Bronchial epithelial cell (primary cell): ENCODE measurements around the gene TAS1R2. TPM values are rescaled to one million over a fixed set of nuclear protein-coding genes. Genes with fewer than 3 reads are reported as not detected.
"Not testable (repeated sequence)": the region's sequence is repeated elsewhere in the genome, so short reads cannot be mapped to it uniquely, and the experiment has no call there.

Source experiments
- DNase-seq: peaks from one replicate; pipeline ENCODE4 v3.0.0-alpha.2; 2010; ENCODE audit warnings: low read depth
- FAIRE-seq: peaks from 2 replicates; lab custom pipeline; 2011; peaks lifted over from hg19 to GRCh38; lab: Jason Lieb, UNC
- H3K27me3 ChIP-seq: 2 replicates; pipeline ENCODE4 v1.5.1; 2011; ENCODE audit warnings: low read length; ENCODE audit not compliant: control insufficient read depth, insufficient read depth
- H3K36me3 ChIP-seq: 2 replicates; pipeline ENCODE4 v1.5.1; 2011; ENCODE audit warnings: low read length; ENCODE audit not compliant: control insufficient read depth, insufficient read depth
- H3K4me3 ChIP-seq: 2 replicates; pipeline ENCODE4 v1.5.1; 2011; ENCODE audit warnings: mild to moderate bottlenecking, low read depth, low read length, control low read depth
- CTCF ChIP-seq: IDR thresholded peaks from 2 replicates; pipeline ENCODE4 v1.5.1; 2011; ENCODE audit warnings: mild to moderate bottlenecking, moderate library complexity, low read length, control low read depth, inconsistent platforms; ENCODE audit not compliant: insufficient read depth, severe bottlenecking
- total RNA-seq: library from RNA; depleted of rRNA; stranded (reverse); fragments of >200 nt; gene quantifications from 2 replicates; pipeline ENCODE4 v1.2.1, GENCODE V29; 2014

Gene TAS1R2
- total RNA-seq, 1 donor from 2014 or later: not detected

- no peak for DNase-seq
- Histone ChIP-seq H3K4me3 (no peak overlapping the region), H3K27me3 (no peaks in the 10 kb centered on the region), H3K36me3 (no peaks in the 10 kb centered on the region)
- FAIRE-seq: no peak
- no peak for TF ChIP-seq CTCF
Measured at GRCh38 chr1:18840145-18840544, 19.3 kb downstream of the TAS1R2 start.

- no peak for DNase-seq
- no peak for TF ChIP-seq CTCF
- H3K27me3 ChIP-seq: peaks cover 2% of the 10 kb centered on the region
- no peak overlapping the region for H3K4me3 ChIP-seq
- no peak for FAIRE-seq
- no peaks in the 10 kb centered on the region for H3K36me3 ChIP-seq
Measured at GRCh38 chr1:18836654-18837053, 22.8 kb downstream of the TAS1R2 start.

- not testable (repeated sequence) for FAIRE-seq
Measured at GRCh38 chr1:18832319-18832718, 27.1 kb downstream of the TAS1R2 start.

GRCh38 chr1:18831656-18832055 lies 27.8 kb downstream of the TAS1R2 start:
- DNase-seq (no peak), FAIRE-seq (no peak)
- H3K36me3 ChIP-seq: no peaks in the 10 kb centered on the region
- no peak for TF ChIP-seq CTCF
- no peak overlapping the region for H3K4me3 ChIP-seq
- H3K27me3 ChIP-seq: peaks cover 2% of the 10 kb centered on the region

More at GRCh38 chr1:18832319-18832718, 27.1 kb downstream of the TAS1R2 start:
- H3K27me3 ChIP-seq, H3K4me3 ChIP-seq, DNase-seq, H3K36me3 ChIP-seq: not testable (repeated sequence)

GRCh38 chr1:18830596-18830995 lies 28.9 kb downstream of the TAS1R2 start:
- Histone ChIP-seq H3K4me3 (no peak overlapping the region), H3K27me3 (peaks cover 2% of the 10 kb centered on the region), H3K36me3 (no peaks in the 10 kb centered on the region)
- no peak for TF ChIP-seq CTCF
- FAIRE-seq (no peak), DNase-seq (no peak)

- Histone ChIP-seq H3K27me3 (peaks cover 2% of the 10 kb centered on the region), H3K36me3 (no peaks in the 10 kb centered on the region), H3K4me3 (no peak overlapping the region)
- TF ChIP-seq CTCF: no peak
- DNase-seq: no peak
- FAIRE-seq: peak; percentile 40
Measured at GRCh38 chr1:18829671-18830070, 29.8 kb downstream of the TAS1R2 start.
